Pancreas (tissue), 10 donors: Measurements from ENCODE around the gene RBBP4. TPM values are rescaled to one million over a fixed set of nuclear protein-coding genes. Genes with fewer than 3 reads are reported as not detected.

Experiments used
- ATAC-seq, 4 donors: fragments of 200-7000 bp; cut with Tn5 transposase; one replicate each; pipeline versions ENCODE4 v1.8.0 to v1.9.1; 2020; ENCODE audit warnings: mild to moderate bottlenecking in 4 of 4, moderate library complexity in 4 of 4
- DNase-seq, 6 donors: peaks; one replicate each; pipeline ENCODE4 v3.0.0-alpha.2; 2020
- FAIRE-seq: peaks from 2 replicates; lab custom pipeline; 2012; peaks lifted over from hg19 to GRCh38; lab: Jason Lieb, UNC
- H3K27ac ChIP-seq, 4 donors: fragments of 200-600 bp; sonication (generic); 1 replicate in 3 of 4; 2 replicates in 1 of 4; pipeline versions ENCODE4 v1.5.0 to v1.8.0; 2020
- H3K27me3 ChIP-seq, 4 donors: fragments of 200-600 bp; one replicate each; pipeline ENCODE4 v1.8.0; 2021
- H3K36me3 ChIP-seq, 3 donors: fragments of 200-600 bp; sonication (generic) in 1 of 3; one replicate each; pipeline versions ENCODE4 v1.5.0 to v1.8.0; 2020 to 2021
- H3K4me1 ChIP-seq, 3 donors: fragments of 200-600 bp; one replicate each; pipeline ENCODE4 v1.8.0; 2021
- H3K4me3 ChIP-seq, 4 donors: fragments of 200-600 bp; sonication (generic) in 2 of 4; one replicate each; pipeline versions ENCODE4 v1.5.0 to v1.8.0; 2020 to 2021
- H3K9me3 ChIP-seq, 4 donors: fragments of 200-600 bp; one replicate each; pipeline ENCODE4 v1.8.0; 2021
- CTCF ChIP-seq, 4 donors: fragments of 200-600 bp; sonication (generic) in 3 of 4; IDR thresholded peaks; one replicate each; pipeline versions ENCODE4 v1.5.0 to v1.8.0; 2021; ENCODE audit warnings: antibody characterized with exemption in 4 of 4
- WGBS, 2 donors: extraction: QIAGEN DNeasy Blood & Tissue Kit; methylation state at CpG; one replicate each; pipeline ENCODE4 v1.1.7; 2013; 5-methylcytosine and 5-hydroxymethylcytosine counted together
- intact Hi-C, 3 donors: fragments of 100-400 bp; cut with DNase I; formaldehyde crosslinking; loops; one replicate each; pipeline versions ENCODE4 v1.11.1 to v1.14.2; 2022
- polyA plus RNA-seq, 2 donors: library from polyadenylated mRNA; stranded (reverse); fragments of 200-250 nt; gene quantifications; one replicate each; pipeline ENCODE4 v1.2.3, GENCODE V29; 2013
- total RNA-seq, 6 donors: library from RNA; stranded (reverse); fragmentation: NEBNext Ultra II Directional in 4 of 6; extraction: Animal tissue kit (Norgen Biotek cat#: 25700) in 4 of 6; gene quantifications; one replicate each; pipeline versions ENCODE4 v1.2.1 to v1.2.4, GENCODE V29; 2021 to 2023
- donor health status: healthy with polysubstance abuse.
- donor health status: DM: no; HTN: no; CAD: no; lungs with moderate emphysema.
- donor health status: DM: no; HTN: no; CAD: no.
- donor health status: control.
- donor health status: control.
- donor health status: Bipolar disorder and iron deficiency.
- donor health status: DM: yes; HTN: yes; CAD: no.
- donor health status: DM: no; HTN: no; CAD: no.
- donor health status: DM: no; HTN: no; CAD: no.
- donor health status: DM: yes; HTN: yes; CAD: no.

RBBP4 gene
- total and polyA plus RNA-seq, 8 donors = 19.7 to 115 (median 62.9) TPM

GRCh38 chr1:32681509-32681908 lies 30.5 kb downstream of the RBBP4 start:
- DNase-seq (no peak), FAIRE-seq (no peak), ATAC-seq (peak in 2 of 4 donors; percentile 36 to 54)
- Histone ChIP-seq H3K4me3 (no peak overlapping the region), H3K36me3 (peaks cover 0 to 50% (median 10%) of the 10 kb centered on the region in 3 donors), H3K4me1 (peaks cover 7 to 11% (median 9%) of the 10 kb centered on the region in 3 donors), H3K27ac (no peak overlapping the region), H3K27me3 (no peaks in the 10 kb centered on the region), H3K9me3 (no peaks in the 10 kb centered on the region)
- intact Hi-C loops = no loop called here
- 27 to 33% methylated on average over 2 of the region's 2 CpGs for WGBS, 2 donors
- TF ChIP-seq CTCF (IDR thresholded peaks at IDR 0.05) = no peak

- peaks cover 0 to 47% (median 10%) of the 10 kb centered on the region in 3 donors for H3K36me3 ChIP-seq
- WGBS, 2 donors = 36 to 38% methylated on average over 3 of the region's 3 CpGs
Observed at GRCh38 chr1:32681999-32682398, 31.0 kb downstream of the RBBP4 start.

GRCh38 chr1:32683397-32683796 lies 32.4 kb downstream of the RBBP4 start:
- Histone ChIP-seq H3K4me3 (no peak overlapping the region), H3K36me3 (peaks cover 0 to 37% (median 10%) of the 10 kb centered on the region in 3 donors), H3K27ac (no peak overlapping the region), H3K27me3 (no peaks in the 10 kb centered on the region), H3K9me3 (no peaks in the 10 kb centered on the region), H3K4me1 (peaks cover 7 to 11% (median 9%) of the 10 kb centered on the region in 3 donors)
- ATAC-seq = no peak
- DNase-seq = peak in 1 of 6 donors; percentile 7
- intact Hi-C loops = no loop called here
- WGBS, 2 donors = 87 to 93% methylated on average over 3 of the region's 3 CpGs
- TF ChIP-seq CTCF (IDR thresholded peaks at IDR 0.05) = no peak
- no peak for FAIRE-seq

More at GRCh38 chr1:32681999-32682398, 31.0 kb downstream of the RBBP4 start:
- DNase-seq (no peak), ATAC-seq (peak in 3 of 4 donors; percentile 39 to 67 (median 40)), FAIRE-seq (no peak)
- Histone ChIP-seq H3K4me3 (no peak overlapping the region), H3K4me1 (peaks cover 7 to 11% (median 9%) of the 10 kb centered on the region in 3 donors), H3K27me3 (no peaks in the 10 kb centered on the region), H3K9me3 (no peaks in the 10 kb centered on the region), H3K27ac (no peak overlapping the region)
- intact Hi-C loops = no loop called here
- no peak for TF ChIP-seq CTCF (IDR thresholded peaks at IDR 0.05)

GRCh38 chr1:32684167-32684811 lies 33.3 kb downstream of the RBBP4 start:
- no peaks in the 10 kb centered on the region for H3K27me3 ChIP-seq
- H3K4me3 ChIP-seq = no peak overlapping the region
- WGBS, 2 donors = 76 to 80% methylated on average over 2 of the region's 2 CpGs
- peaks cover 7 to 11% (median 9%) of the 10 kb centered on the region in 3 donors for H3K4me1 ChIP-seq
- peaks cover 0 to 37% (median 10%) of the 10 kb centered on the region in 3 donors for H3K36me3 ChIP-seq
- H3K27ac ChIP-seq = no peak overlapping the region
- ATAC-seq (peak in 1 of 4 donors; percentile 15), FAIRE-seq (peak; percentile 32), DNase-seq (no peak)
- no peaks in the 10 kb centered on the region for H3K9me3 ChIP-seq
- intact Hi-C loops = no loop called here
- no peak for TF ChIP-seq CTCF (IDR thresholded peaks at IDR 0.05)

GRCh38 chr1:32685498-32685897 lies 34.5 kb downstream of the RBBP4 start:
- Histone ChIP-seq H3K36me3 (peaks cover 0 to 34% (median 9%) of the 10 kb centered on the region in 3 donors), H3K27ac (no peak overlapping the region), H3K4me1 (peaks cover 7 to 11% (median 9%) of the 10 kb centered on the region in 3 donors), H3K9me3 (no peaks in the 10 kb centered on the region), H3K27me3 (no peaks in the 10 kb centered on the region), H3K4me3 (no peak overlapping the region)
- TF ChIP-seq CTCF (IDR thresholded peaks at IDR 0.05) = no peak
- DNase-seq = no peak
- WGBS, 2 donors = 67 to 70% methylated on average over 2 of the region's 2 CpGs
- FAIRE-seq = no peak
- no peak for ATAC-seq
- intact Hi-C loops = no loop called here
